HG03521 (cell line): ENCODE data around the gene ARAP2.

ENCODE experiments used
- ATAC-seq: cut with Tn5 transposase; IDR thresholded peaks from one replicate; pipeline ENCODE4 v1.9.1; 2021; ENCODE audit warnings: mild to moderate bottlenecking, moderate library complexity; ENCODE audit not compliant: unreplicated experiment

ARAP2 gene

DNA sequence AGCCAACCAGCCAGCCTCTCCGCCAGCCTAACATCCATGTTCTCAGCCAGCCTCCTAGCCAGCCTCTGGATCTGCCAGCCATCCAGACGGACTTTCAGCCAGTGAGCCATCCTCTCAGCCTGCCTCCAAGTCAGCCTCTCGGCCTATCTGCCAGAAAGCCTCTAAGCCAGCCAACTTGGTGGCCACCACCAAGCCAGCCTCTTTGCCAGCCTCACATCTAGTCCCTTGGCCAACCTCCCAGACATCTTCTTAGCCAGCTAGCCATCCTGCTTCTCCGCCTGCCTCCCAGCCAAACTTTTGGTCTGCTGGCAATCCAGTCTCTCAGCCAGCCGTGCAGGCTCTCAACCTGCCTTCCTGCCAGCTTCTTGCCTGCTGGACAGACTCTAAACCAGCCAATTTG lies 16.4 kb upstream of the ARAP2 start:
- no peak for ATAC-seq

DNA sequence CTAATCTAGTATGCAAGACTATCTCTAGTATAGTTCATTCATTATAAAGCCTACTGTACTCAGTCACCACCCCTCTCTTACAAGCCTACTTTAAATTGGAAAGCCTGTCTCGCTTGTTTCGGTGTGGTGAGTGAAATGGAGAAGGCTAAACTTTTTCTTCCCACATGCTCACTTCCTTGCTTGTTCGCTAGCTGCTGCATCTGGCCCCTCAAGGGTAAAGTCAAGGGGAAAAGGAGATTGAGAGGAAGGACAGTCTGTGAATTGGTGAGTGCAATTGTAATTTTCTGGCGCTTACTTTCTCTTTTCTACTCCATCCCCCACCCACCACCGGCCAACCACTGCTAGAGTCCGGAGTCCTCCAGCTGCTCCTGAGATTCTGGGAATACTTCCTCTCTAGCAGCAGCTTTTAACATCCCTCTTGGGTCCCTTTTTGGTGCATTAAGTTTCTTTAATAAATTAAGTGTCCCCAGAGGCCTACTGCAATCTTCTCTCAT lies 12.1 kb upstream of the ARAP2 start:
- peak; percentile 38 for ATAC-seq

DNA sequence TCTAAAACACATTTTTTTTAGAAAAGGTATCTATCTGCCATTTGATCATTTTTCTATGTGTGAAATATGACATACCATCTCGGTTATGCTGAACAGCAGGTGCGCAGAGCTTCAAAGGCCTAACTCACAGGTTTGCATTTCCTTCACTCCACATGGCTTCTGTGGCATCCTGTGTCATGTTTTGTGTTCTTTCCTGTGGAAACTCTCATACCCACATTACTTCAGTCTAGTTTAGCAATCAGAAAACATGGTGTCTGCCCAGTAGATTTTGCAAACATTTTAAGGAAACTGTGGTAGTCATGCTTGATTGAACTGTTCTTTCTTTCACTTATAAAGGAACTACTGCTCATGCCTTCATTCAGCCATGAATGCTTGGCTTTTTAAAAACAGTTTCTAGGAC lies 11.3 kb upstream of the ARAP2 start:
- ATAC-seq, result peak; percentile 74

DNA sequence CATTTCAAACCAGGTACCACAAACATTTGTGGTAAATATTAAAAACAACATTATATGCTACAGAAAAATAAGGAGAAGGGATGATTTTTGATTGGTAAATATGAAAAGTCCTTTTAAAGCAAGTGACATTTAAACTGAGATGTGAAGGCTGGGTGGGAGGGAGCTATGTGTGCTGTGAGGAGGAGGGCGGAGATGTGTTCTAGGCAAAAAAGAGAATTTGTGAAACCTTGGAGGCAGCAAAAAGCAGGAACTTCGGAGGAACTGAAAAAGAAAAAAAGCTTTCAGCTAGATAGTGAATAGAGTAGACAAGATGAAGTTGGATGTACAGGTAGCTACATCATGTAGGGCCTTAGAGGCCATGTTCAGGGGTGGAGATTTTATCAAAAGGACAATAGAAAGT lies 10.1 kb upstream of the ARAP2 start:
- no peak for ATAC-seq

DNA sequence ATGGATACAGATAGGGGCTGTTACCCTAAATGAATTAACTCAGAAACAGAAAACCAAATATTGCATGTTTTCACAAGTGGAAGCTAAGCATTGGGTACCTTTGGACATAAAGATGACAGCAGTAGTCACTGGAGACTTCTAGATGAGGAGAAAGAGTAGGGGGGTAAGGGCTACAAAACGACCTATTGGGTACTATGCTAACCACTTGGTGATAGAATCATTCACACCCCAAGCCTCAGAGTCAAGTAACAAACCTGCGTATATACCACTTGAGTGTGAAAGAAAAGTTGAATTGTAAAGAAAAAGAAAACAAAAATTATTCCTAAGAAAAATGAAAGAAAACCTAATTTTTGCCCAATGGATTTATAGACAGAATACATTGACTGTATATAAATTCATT lies 7.7 kb upstream of the ARAP2 start:
- no peak for ATAC-seq

DNA sequence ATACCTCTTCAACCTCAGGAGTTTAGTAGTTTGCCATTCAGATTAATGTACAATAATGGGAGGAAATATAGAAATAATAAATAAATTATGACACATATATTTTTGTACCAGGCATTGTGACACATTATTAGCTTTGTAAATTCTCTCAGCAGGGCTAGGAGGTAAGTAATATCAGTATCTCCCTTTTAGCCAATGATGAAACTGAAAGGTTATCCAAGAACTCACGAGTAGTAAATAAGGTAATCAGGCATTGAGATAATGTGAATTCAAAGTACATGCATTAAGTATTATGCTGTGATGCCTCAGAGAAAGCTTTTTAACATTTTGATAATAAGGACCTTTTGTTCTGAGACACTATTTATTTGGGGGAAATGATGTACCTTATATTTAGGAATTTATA lies 5.3 kb upstream of the ARAP2 start:
- no peak for ATAC-seq

DNA sequence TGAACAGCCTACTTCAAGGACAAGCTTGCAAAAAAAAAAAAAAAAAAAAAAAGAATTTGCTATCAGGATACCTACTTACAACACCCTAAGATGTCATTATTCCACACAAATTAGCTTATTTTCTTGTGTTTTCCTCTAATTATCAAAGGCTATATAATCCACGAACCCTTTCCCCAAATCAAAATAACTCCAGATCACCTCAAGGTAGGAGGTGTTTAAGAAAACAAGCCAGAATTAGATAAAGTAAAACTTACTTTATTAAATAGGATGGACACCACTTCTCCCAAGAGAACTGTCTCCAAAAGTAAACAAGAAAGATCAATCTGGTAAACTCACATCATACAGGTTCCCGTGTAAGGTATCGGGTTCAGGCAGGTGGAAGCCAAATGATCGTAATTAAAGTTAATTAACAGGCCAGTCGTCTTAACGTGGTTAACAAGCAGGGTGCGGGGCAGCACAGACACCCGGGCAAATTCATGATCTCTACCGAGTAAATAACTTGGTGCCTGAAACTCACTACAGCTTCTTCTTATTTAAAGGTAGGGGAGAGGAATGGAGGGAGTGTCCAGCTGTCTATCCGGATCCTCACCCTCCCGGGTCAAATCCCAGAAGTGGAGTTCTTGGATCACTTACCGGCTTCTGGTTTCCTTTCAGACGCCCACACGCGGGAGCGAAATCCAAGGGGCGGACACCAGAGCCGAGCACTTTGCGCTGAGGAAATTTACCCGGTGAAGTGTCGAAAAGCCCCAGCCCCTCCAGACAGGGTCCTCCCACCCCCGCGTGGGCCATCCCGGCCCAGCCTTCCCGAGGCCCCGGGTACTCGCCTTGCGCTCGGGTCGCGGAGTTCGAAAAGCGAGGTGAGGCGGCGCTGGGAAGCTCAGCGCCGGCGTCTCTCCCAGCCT lies 708 bp downstream of the ARAP2 start:
- peak; percentile 25 for ATAC-seq

DNA sequence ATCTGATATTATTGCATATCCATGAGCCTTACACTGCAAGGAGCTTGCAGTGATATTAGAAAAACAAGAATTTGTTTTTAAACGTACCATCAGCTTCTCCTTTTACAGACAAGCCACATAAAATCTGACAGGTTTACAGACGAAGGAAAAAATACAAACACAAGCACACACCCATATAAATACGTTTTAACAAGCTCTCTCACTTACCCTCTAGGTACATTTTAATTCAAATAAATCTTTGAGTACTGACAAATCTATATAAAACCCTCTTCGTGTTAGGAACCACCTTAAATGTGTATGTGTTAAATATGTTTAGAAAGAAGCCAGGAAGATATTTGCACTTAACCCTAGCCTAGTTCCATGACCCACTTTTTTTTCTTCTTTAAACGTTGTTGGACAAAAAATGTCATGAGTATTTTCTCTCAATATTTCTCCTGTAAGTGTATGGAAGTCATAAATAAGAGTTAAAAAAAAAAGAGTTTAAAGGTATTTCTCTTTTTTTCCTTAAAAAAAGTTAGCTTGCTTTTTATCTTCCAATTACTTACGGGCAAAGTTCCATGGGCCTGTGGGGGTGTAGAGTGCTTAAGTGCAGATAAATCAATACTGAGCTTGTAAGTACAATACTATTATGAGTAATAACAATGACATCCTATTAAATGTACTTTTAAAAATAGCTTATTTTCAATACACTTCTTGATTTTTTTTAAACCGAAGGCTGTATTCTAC lies 1.5 kb downstream of the ARAP2 start:
- ATAC-seq, result no peak

DNA sequence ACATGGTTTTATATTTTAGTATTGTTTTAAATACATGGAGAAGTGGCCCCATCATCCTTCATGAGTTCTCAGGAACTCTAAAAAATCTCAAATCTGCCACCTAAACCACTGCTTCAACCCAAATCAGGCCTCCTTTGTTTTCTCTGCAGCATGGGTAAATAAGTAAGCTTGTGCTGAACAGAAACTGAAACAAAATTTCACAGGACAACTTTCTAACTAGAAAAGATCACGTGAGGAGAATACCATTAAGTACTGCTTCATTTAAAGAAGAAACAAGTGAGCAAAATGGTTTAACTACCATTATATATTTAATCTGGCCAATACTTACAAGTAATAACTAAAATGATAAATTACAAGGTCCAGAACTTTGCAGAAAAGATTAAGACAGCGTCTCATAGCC lies 2.5 kb downstream of the ARAP2 start:
- ATAC-seq, result peak; percentile 48

DNA sequence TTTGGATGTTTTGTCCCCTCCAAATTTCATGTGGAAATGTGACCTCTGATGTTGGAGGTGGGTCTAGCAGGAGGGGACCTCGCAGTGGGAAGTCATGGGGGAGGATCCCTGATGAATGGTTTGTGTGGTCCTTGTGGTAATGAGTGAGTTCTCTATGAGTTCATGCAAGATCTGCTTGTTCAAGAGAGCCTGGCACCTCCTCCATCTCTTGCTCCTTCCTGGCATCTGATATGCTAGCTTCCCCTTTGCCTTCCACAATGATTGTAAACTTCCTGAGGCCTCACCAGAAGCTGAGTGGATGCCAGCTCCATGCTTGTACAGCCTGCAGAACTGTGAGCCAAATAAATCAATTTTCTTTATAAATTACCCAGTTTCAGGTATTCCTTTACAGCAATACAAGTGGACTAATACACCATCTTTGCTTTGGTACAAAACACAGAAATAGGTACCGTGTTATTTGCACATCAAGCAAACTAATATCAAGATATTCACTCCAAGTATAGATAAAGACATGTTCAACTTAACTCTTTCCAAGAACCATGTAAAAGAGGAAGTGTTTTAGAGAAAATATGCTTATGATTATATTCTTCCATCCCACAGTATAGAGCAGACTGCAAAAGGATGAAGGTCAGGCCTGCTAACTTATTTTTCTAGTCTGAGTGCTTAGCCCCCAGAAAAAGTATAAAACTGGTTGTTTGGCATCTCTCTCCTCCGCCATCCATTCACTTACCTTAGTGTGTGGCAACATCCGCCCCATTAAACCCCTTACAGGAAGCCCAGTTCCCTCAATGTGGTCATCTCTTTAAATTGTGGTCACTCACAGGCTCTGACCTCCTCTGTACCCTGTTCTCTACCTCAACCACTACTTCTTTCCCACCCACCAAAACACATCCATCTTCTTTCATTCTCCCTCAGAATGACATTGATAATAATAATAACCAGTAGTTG lies 6.7 kb downstream of the ARAP2 start:
- no peak for ATAC-seq

DNA sequence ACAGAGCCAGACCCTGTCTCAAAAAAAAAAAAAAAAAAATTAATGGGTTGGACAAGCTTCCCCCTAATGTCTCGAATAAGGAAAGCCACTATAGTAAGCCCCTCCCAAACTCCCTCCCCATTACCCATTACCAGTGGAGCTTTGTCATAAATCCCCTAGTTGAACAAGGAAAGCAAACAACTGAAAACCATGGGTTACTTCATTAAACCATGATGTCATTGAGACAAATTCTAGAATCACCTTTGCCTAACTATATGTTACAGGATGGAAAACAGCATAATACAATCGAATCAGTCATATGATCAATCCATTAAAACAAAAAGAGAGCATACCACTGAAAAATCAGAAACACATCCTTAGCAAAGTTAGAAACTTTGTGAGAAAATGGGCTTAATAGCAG lies 8.2 kb downstream of the ARAP2 start:
- ATAC-seq, result no peak

DNA sequence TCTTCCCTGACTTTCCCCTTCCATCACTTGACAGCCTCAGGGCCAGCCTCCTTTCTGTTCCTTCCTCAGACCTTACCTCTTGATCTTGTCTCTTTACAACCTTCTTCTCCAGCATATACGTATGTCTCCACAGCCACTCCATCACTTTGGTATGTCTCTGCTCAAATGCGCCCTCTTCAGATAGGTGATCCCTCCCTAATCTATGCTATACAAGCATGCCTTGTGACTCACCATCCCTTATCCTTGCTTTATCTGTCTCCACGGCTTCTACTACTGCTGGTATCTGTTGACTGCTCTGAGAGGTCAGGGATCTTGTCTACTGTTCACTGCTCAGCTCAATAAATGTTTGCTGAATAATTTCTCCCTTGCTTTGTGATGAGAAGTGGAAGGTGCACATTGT lies 9.0 kb downstream of the ARAP2 start:
- no peak for ATAC-seq

DNA sequence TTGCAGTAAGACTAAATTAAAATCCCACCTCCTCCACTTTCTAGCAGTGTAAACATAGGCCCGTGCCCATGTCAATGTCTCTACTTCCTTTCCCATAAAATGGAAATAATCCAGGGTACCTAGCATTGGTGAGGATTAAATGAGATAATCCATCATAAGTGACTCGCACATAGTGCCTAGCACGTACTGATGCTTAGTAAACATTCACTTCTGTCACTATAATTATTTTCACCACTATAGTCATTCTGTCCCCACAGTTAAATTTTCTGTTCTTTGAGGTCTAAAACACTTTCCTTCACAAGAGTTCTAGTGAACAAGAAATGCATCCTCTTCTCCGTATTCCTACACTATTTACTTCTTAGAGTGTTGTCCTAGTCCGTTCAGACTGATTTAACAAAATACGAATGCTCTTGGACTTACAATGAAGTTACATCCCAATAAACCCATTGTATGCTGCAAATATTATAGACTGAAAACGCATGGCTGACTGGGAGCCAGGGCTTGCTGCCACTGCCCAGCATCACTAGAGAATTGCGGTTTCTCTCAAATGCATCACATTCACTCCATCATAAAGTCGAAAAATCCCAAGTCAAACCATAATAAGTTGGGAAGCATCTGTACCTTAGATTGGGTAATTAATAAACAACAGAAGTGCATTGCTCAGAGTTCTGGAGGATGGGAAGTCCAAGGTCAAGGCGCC lies 10.6 kb downstream of the ARAP2 start:
- no peak for ATAC-seq

DNA sequence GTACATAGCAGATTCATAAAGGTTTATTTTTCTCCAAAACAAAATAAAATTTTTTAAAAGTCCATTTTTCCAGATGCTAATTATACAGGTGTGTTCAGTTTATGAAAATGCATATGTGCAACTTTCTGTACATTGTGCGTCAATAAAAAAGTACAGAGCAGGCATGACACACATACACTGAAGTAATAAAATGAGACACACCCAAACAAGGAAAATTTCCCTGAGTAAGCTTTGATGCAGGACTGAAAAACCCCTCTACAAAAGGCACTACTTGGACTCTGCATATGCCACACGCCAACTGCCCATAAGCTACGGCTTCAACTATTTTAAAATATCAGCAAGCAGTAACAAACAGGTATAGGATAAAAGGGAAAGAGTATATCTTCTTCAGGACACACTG lies 13.8 kb downstream of the ARAP2 start:
- ATAC-seq, result no peak

DNA sequence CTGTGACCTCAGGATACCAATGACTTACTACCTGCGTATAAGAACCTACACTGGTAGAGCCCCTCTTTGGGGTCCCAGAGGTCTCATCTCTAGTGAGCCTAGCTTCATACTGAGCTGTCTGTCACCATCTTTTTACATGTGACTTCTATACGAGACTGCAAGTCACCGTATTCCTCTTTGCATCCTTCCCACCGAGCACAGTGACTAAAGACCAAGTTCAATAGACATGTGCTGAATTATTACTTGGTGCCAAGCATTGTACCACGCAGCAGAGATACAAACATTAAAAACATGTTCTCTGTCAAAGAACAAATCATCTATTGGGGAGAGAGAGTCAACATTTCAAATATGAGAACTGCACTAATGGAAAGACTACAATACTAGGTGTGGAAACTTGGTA lies 16.4 kb downstream of the ARAP2 start:
- ATAC-seq, result no peak

DNA sequence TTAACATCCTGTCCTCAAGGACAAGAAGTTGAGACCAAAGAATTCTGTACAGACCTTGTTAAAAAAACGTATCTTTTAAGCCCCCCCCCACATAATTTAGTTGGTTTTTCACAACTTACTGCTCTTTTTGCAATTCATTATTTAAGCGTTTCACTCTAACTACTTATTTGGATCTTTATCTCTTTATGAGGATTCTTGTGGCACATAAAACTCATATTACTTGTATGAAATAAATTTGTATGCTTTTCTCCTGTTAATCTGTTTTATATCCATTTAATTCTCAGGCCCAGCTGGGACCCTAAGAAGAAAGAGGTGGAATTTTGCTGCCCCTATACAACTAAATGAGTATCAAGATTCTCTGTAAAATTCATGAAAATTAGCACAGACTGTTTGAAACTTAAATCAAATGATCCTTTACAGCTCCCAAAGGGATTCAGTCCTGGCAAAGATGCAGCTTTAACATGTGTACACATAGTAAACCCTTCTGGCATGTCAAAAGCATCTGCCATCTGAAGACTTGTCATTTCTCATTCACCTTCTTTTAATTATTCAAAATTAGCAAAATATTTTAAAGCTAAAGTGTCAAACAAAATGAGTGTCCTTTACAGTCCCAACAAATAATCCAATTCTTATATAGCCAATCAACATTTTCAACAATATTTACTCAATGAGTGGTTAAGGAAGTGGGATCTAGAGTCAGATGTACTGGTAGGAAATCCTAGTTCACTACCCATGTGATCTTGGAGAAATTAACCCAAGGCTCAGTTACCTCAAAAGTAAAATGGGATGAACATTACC lies 17.7 kb downstream of the ARAP2 start:
- ATAC-seq, result no peak

DNA sequence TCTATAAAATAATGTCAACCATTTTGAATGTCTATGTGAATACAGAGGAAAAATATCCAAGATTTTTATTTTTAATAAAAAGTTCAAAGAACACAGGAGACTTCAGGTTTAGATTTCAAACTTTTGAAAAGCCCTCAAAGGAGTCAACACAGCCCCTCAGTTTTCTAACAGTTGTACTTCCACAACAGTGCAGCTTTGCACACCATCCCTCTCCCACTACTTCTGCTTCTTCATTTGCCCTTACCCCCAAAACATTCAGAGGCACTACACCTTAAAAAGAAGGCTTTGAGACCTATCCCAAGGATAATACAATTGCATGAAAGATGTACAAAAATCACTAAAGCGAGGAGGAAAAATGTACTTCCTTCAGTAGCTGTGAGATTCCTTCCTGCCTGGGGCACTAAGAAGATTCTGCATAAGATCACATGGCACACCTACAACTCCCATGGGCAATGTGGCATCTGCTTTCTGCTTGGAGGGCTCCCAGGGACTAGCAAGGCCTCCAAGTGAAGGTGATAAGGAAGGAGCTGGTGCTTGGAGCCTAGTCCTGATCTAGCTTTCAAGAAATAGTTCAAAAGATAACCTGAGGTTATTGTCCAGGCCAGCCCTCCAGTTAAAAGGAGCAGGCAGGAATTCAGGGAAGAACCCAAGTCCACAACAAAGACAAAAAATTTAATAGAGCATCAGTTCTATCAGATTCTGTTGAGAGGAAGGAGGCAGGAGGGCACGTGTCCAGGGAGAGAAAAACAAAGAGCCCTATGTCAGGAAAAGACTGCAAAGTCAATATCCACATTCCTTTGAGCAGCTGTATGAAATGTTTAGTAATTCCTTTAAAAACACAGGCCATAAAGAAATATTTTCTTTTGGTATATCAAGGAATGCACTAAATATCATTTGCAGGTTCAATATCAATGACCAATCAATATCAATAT lies 19.1 kb downstream of the ARAP2 start:
- no peak for ATAC-seq

DNA sequence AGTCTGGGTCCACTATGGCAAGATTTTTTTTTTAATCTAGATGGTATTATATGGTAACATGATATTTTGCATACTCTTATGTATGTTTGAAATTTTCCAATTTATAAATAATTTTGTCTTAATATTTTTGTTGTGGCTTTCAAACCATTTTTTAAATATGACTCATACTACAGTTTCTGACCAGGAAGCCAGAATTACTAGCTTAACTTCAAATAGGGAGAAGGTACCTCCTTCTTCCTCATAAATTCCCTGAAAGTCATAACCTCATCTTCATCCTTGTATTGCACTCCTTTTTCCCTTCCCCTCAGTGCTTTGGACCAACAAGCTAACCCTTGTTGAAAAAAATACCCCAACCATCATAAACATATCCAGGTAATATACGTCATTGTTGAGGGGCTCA lies 21.6 kb downstream of the ARAP2 start:
- ATAC-seq, result no peak

DNA sequence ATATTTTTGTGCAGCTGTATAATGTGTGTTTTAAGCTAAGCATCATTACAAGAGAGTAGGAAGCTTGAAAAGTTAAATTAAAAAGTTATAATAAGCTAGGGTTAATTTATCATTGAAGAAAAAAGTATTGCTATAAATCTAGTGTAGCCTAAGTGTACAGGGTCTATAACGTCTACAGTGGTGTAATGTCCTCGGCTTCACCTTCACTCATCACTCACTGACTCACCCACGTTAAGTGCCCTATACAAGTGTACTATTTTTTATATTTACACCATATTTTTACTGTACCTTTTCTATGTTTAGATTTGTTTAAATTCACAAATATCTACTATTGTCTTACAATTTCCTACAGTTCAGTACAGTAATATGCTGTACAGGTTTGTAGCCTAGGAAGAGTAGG lies 23.5 kb downstream of the ARAP2 start:
- no peak for ATAC-seq
